Gastrocnemius medialis (tissue), 4 donors: ENCODE data around the gene ITGA5. TPM values are rescaled to one million over a fixed set of nuclear protein-coding genes. Genes with fewer than 3 reads are reported as not detected.

Source experiments
- ATAC-seq, 2 donors: fragments of 150-250 bp; one replicate each; pipeline ENCODE4 v1.9.1; 2016
- DNase-seq, 2 donors: peaks; one replicate each; pipeline ENCODE4 v3.0.0-alpha.2; 2019
- H3K27ac ChIP-seq, 4 donors: fragments of 200-600 bp; sonication (generic); 1 replicate in 1 of 4; 2 replicates in 3 of 4; pipeline ENCODE4 v1.5.1; 2016 to 2018; ENCODE audit warnings: mild to moderate bottlenecking in 2 of 4, moderate library complexity in 1 of 4
- H3K27me3 ChIP-seq, 3 donors: fragments of 200-600 bp; sonication (generic) in 2 of 3; 1 replicate in 1 of 3; 2 replicates in 2 of 3; pipeline versions ENCODE4 v1.5.1 to v1.6.0; 2016 to 2019; ENCODE audit warnings: mild to moderate bottlenecking in 1 of 3, moderate library complexity in 1 of 3
- H3K36me3 ChIP-seq, 2 donors: fragments of 200-600 bp; sonication (generic) in 1 of 2; one replicate each; pipeline ENCODE4 v1.5.1; 2017 to 2018
- H3K4me1 ChIP-seq, 2 donors: fragments of 200-600 bp; sonication (generic) in 1 of 2; one replicate each; pipeline ENCODE4 v1.5.1; 2016 to 2017; ENCODE audit warnings: mild to moderate bottlenecking in 2 of 2
- H3K4me3 ChIP-seq, 4 donors: fragments of 200-600 bp; sonication (generic) in 3 of 4; 1 replicate in 1 of 4; 2 replicates in 3 of 4; pipeline ENCODE4 v1.5.1; 2016 to 2019; ENCODE audit warnings: mild to moderate bottlenecking in 2 of 4
- H3K9me3 ChIP-seq, 3 donors: fragments of 200-600 bp; sonication (generic) in 2 of 3; 1 replicate in 1 of 3; 2 replicates in 2 of 3; pipeline ENCODE4 v1.5.1; 2016 to 2019
- CTCF ChIP-seq, 5 experiments: fragments of 450-650 bp in 3 of 5; fragments of 200-600 bp in 2 of 5; sonication (generic) in 2 of 5; IDR thresholded peaks in 4 of 5; conservative IDR thresholded peaks in 1 of 5; 1 replicate in 4 of 5; 2 replicates in 1 of 5; pipeline ENCODE4 v1.5.1; 2016 to 2019; ENCODE audit warnings: antibody characterized with exemption in 5 of 5, mild to moderate bottlenecking in 3 of 5, moderate library complexity in 3 of 5
- POLR2A ChIP-seq, 2 donors: fragments of 450-650 bp; IDR thresholded peaks; one replicate each; pipeline ENCODE4 v1.6.1; 2017; ENCODE audit warnings: antibody characterized with exemption in 2 of 2, mild to moderate bottlenecking in 2 of 2, moderate library complexity in 2 of 2
- in situ Hi-C, 4 donors: fragments of 200-750 bp; cut with MboI; loops; one replicate each; pipeline versions ENCODE4 v1.15.0 to v1.8.0; 2017; ENCODE audit warnings: low sequenced_read_pairs in 4 of 4
- intact Hi-C: fragments of 100-400 bp; cut with DNase I; formaldehyde crosslinking; loops from one replicate; pipeline ENCODE4 v1.15.1; 2023; ENCODE audit warnings: low total_unique reads
- total RNA-seq, 4 donors: library from RNA; depleted of rRNA; stranded (reverse); fragments of >200 nt; gene quantifications; one replicate each; pipeline versions ENCODE4 v1.1.0 to v1.2.3, GENCODE V29; 2016

ITGA5 gene
- total RNA-seq, 4 donors from 2014 or later = 26.5 to 34.1 (median 30.9) TPM

- in situ Hi-C loops = no loop called here
- Histone ChIP-seq H3K36me3 (peaks cover 0 to 79% of the 10 kb centered on the region in 2 donors), H3K27ac (no peak overlapping the region), H3K9me3 (no peaks in the 10 kb centered on the region), H3K4me1 (no peaks in the 10 kb centered on the region), H3K27me3 (no peaks in the 10 kb centered on the region), H3K4me3 (no peak overlapping the region)
- ATAC-seq (no peak), DNase-seq (no peak)
- TF ChIP-seq POLR2A (IDR thresholded peaks at IDR 0.05) = no peak
- intact Hi-C loops = no loop called here
Observed at GRCh38 chr12:54405573-54405972, 13.5 kb downstream of the ITGA5 start.

GRCh38 chr12:54405106-54405505, 14.0 kb downstream of the ITGA5 start:
- TF ChIP-seq POLR2A (IDR thresholded peaks at IDR 0.05) (no peak), CTCF (IDR thresholded peaks at IDR 0.05 in 4 of 5, conservative IDR thresholded peaks at IDR 0.05 in 1 of 5) (no peak)
- Histone ChIP-seq H3K27me3 (no peaks in the 10 kb centered on the region), H3K4me1 (no peaks in the 10 kb centered on the region), H3K4me3 (no peak overlapping the region), H3K9me3 (no peaks in the 10 kb centered on the region), H3K27ac (no peak overlapping the region), H3K36me3 (peaks cover 0 to 82% of the 10 kb centered on the region in 2 donors)
- intact Hi-C loops (no loop called here), in situ Hi-C loops (no loop called here)
- DNase-seq (no peak), ATAC-seq (no peak)

DNA sequence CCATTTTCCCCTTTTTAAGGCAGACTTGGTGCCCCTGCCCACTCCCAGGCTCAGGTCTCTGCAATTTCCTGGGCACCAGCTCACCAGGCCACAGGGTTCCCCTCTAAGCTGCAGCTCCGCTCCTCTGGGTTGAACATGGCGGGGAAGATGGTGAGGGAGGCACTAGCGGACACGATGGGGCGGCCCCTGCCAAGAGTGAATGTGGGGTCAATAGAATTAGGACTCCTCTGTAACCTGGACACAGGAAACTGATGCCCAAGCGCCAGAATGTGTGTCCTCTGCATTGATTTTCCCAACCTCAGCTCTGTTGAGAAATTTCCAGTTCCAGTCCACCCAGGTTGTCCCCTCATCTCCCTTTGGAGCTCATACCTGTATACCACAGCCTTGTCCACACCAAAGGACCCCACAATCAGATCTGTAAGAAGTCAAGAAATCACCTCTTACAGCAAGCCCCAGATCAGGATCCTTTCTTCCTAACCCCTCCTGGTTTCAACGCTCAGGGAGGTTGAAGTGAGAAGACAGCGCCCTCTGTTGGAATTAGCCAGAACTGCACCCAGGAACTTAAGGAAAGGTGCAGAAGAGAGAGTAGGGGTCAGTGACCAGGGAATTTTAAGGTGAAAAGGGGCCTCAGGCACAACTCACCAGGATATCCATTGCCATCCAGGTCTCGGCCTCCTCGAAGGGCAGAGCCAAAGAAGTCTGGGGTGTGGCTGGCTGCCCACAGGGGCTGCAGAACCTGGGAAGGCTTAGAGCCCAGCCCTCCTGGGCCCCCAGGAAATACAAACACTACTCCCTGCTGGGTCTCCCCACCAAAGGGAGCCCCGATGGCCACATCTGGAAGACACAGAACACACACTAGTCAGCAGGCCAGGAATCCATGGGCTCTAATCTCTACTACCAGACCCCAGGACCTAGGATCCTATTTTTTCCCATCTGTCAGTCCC, 14.7 kb downstream of the ITGA5 start:
- Histone ChIP-seq H3K36me3 (peaks cover 0 to 90% of the 10 kb centered on the region in 2 donors), H3K9me3 (no peaks in the 10 kb centered on the region), H3K27ac (peak overlapping the region in 1 of 4 donors; percentile 16), H3K4me3 (no peak overlapping the region), H3K27me3 (no peaks in the 10 kb centered on the region), H3K4me1 (no peaks in the 10 kb centered on the region)
- in situ Hi-C loops (loop anchor here in 2 of 4 donors (5.0 kb wide), 2 partner anchors 33 to 38 kb away; no protein-coding TSS in a partner anchor), intact Hi-C loops (no loop called here)
- DNase-seq (no peak), ATAC-seq (peak in 1 of 2 donors; percentile 27)
- no peak for TF ChIP-seq POLR2A (IDR thresholded peaks at IDR 0.05)
- peak; percentile 83 to 92 (median 87) for TF ChIP-seq CTCF (IDR thresholded peaks at IDR 0.05 in 4 of 5, conservative IDR thresholded peaks at IDR 0.05 in 1 of 5)

GRCh38 chr12:54401119-54401518, 17.9 kb downstream of the ITGA5 start:
- intact Hi-C loops (no loop called here), in situ Hi-C loops (loop anchor here in 2 of 4 donors (5.0 kb wide), 2 partner anchors 36 to 41 kb away; no protein-coding TSS in a partner anchor)
- TF ChIP-seq CTCF (IDR thresholded peaks at IDR 0.05 in 4 of 5, conservative IDR thresholded peaks at IDR 0.05 in 1 of 5) (no peak), POLR2A (IDR thresholded peaks at IDR 0.05) (no peak)
- no peak overlapping the region for H3K4me3 ChIP-seq
- no peaks in the 10 kb centered on the region for H3K4me1 ChIP-seq
- DNase-seq = no peak
- peaks cover 0 to 83% of the 10 kb centered on the region in 2 donors for H3K36me3 ChIP-seq
- no peak overlapping the region for H3K27ac ChIP-seq
- no peaks in the 10 kb centered on the region for H3K9me3 ChIP-seq
- no peak for ATAC-seq
- H3K27me3 ChIP-seq = no peaks in the 10 kb centered on the region
